SW 1271 (cell line): ENCODE data around the gene FBXO36.
"Not testable (repeated sequence)": the region's sequence is repeated elsewhere in the genome, so short reads cannot be mapped to it uniquely, and the experiment has no call there.

Experiments used
- DNase-seq, 2 experiments: peaks; one replicate each; lab custom pipeline; 2025; lab: John Stamatoyannopoulos, UW

Gene FBXO36

GRCh38 chr2:229922449-229923386 is at the start of gene FBXO36:
Gene FBXO36, plus strand, starts transcription at chr2:229922503. Its CDS starts 11 bp downstream, at chr2:229922514.
- DNase-seq: peak; percentile 58 to 93

- DNase-seq: no peak
Measured at GRCh38 chr2:229873123-229873581, 49.2 kb upstream of the FBXO36 start.

GRCh38 chr2:229874647-229875046 is 47.7 kb upstream of the FBXO36 start:
- DNase-seq: no peak

- DNase-seq: no peak
Measured at GRCh38 chr2:229875549-229875948, 46.8 kb upstream of the FBXO36 start.

- DNase-seq: no peak
Measured at GRCh38 chr2:229879191-229879950, 42.9 kb upstream of the FBXO36 start.

GRCh38 chr2:229880892-229881586 is 41.3 kb upstream of the FBXO36 start:
- no peak for DNase-seq

- DNase-seq: no peak
Measured at GRCh38 chr2:229882583-229882982, 39.7 kb upstream of the FBXO36 start.

- no peak for DNase-seq
Measured at GRCh38 chr2:229884775-229885699, 37.3 kb upstream of the FBXO36 start.

- no peak for DNase-seq
Measured at GRCh38 chr2:229887441-229887840, 34.9 kb upstream of the FBXO36 start.

GRCh38 chr2:229888031-229888430 is 34.3 kb upstream of the FBXO36 start:
- DNase-seq: no peak

GRCh38 chr2:229889023-229889422 is 33.3 kb upstream of the FBXO36 start:
- DNase-seq: no peak

GRCh38 chr2:229896857-229897256 is 25.4 kb upstream of the FBXO36 start:
- DNase-seq: no peak

GRCh38 chr2:229899604-229900003 is 22.7 kb upstream of the FBXO36 start:
- DNase-seq: no peak

GRCh38 chr2:229900012-229900411 is 22.3 kb upstream of the FBXO36 start:
- no peak for DNase-seq

- DNase-seq: not testable (repeated sequence)
Measured at GRCh38 chr2:229900514-229900913, 21.8 kb upstream of the FBXO36 start.

GRCh38 chr2:229901819-229902218 is 20.5 kb upstream of the FBXO36 start:
- DNase-seq: peak; percentile 5 to 63

GRCh38 chr2:229903037-229903436 is 19.3 kb upstream of the FBXO36 start:
- DNase-seq: no peak

- no peak for DNase-seq
Measured at GRCh38 chr2:229905601-229906000, 16.7 kb upstream of the FBXO36 start.

- no peak for DNase-seq
Measured at GRCh38 chr2:229909090-229909489, 13.2 kb upstream of the FBXO36 start.

GRCh38 chr2:229910147-229910831 is 12.0 kb upstream of the FBXO36 start:
- DNase-seq: no peak
